PFSK-1 (cell line): ENCODE results near the gene ERGIC1.

Experiments
- FOXP2 ChIP-seq: optimal IDR thresholded peaks from 2 replicates; pipeline ENCODE3; 2011; ENCODE audit warnings: borderline replicate concordance, control low read depth, inconsistent platforms; ENCODE audit not compliant: insufficient read depth; ENCODE audit errors: extremely low read length, extremely low read depth
- POLR2AphosphoS5 ChIP-seq: IDR thresholded peaks from 2 replicates; pipeline ENCODE4 v1.6.1; 2012; ENCODE audit warnings: low read depth, mild to moderate bottlenecking, control low read depth, low read length, moderate library complexity
- REST ChIP-seq, 2 experiments: IDR thresholded peaks; 2 replicates each; pipeline versions ENCODE4 v1.6.1 to v1.8.0; 2011 to 2012; ENCODE audit warnings: low read depth in 2 of 2, low read length in 2 of 2, control low read depth in 1 of 2, inconsistent platforms in 1 of 2, mild to moderate bottlenecking in 1 of 2, moderate library complexity in 1 of 2; ENCODE audit not compliant: insufficient read depth in 1 of 2
- SIN3A ChIP-seq: IDR thresholded peaks from 2 replicates; pipeline ENCODE4 v1.6.1; 2012; ENCODE audit warnings: mild to moderate bottlenecking, low read length, moderate library complexity, borderline replicate concordance; ENCODE audit not compliant: insufficient read depth
- TAF1 ChIP-seq: IDR thresholded peaks from 2 replicates; pipeline ENCODE4 v1.6.1; 2012; ENCODE audit warnings: low read length, control low read depth, borderline replicate concordance; ENCODE audit not compliant: insufficient read depth

Gene ERGIC1

GRCh38 chr5:172946146-172946545 lies 112.1 kb downstream of the ERGIC1 start:
- TF ChIP-seq SIN3A, result no peak

- TF ChIP-seq POLR2AphosphoS5 (no peak), FOXP2 (no peak), SIN3A (no peak), REST (IDR thresholded peaks at IDR 0.05; ENCODE audit: insufficient read depth in 1 of 2, low read depth in 2 of 2, low read length in 2 of 2) (no peak), TAF1 (no peak)
These were observed 115.4 kb downstream of the ERGIC1 start for GRCh38 chr5:172949426-172949825.

- no peak for TF ChIP-seq FOXP2
These were observed 116.3 kb downstream of the ERGIC1 start for GRCh38 chr5:172950176-172950965.

GRCh38 chr5:172951371-172952033 lies 117.5 kb downstream of the ERGIC1 start:
- no peak for TF ChIP-seq TAF1
- no peak for TF ChIP-seq SIN3A
- no peak for TF ChIP-seq REST (IDR thresholded peaks at IDR 0.05; ENCODE audit: insufficient read depth in 1 of 2, low read depth in 2 of 2, low read length in 2 of 2)
- no peak for TF ChIP-seq FOXP2
- no peak for TF ChIP-seq POLR2AphosphoS5

GRCh38 chr5:172952034-172952511 lies 118.0 kb downstream of the ERGIC1 start:
- no peak for TF ChIP-seq SIN3A

GRCh38 chr5:172953776-172954675 lies 120.0 kb downstream of the ERGIC1 start:
- TF ChIP-seq FOXP2 (no peak), TAF1 (no peak)

- TF ChIP-seq TAF1 (no peak), POLR2AphosphoS5 (no peak), SIN3A (no peak), REST (IDR thresholded peaks at IDR 0.05; ENCODE audit: insufficient read depth in 1 of 2, low read depth in 2 of 2, low read length in 2 of 2) (no peak), FOXP2 (no peak)
These were observed 120.7 kb downstream of the ERGIC1 start for GRCh38 chr5:172954751-172955159.
